ENCODE measurements around the gene CNN2. TPM values are rescaled to one million over a fixed set of nuclear protein-coding genes. Genes with fewer than 3 reads are reported as not detected.

The CNN2 gene
- total RNA-seq, 2 donors from 2014 or later: 426 to 469 TPM

DNA sequence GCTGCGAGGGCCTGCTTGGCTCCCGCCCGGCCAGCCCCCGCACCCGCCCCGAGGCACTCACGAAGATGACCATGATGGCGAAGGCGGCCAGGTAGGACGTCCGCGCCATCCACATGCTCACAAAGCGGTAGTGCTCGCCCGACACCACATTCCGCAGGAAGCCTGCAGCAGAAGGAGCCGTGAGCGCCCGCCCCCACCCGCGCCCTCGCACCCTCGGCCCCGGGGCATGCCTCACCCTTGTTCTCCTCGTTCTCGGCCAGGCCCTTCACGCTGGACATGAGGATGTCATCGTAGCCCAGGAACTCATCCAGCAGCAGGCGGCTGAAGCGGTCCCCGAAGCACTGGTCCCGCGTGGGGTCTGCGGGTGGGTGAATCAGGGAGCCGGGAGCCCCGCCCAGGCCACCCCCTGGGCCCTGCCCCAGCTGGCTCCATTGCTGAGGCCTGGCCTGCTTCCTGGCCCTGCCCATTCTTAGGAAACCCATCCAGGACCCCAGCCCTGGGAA, 14.5 kb upstream of the CNN2 start:
- Histone ChIP-seq H3K9me3 (ENCODE audit: control insufficient read depth, low read length) (no peaks in the 10 kb centered on the region), H3K27ac (ENCODE audit: low read depth, low read length) (no peak overlapping the region), H3K36me3 (ENCODE audit: control insufficient read depth, insufficient read depth, low read length) (peaks cover 9% of the 10 kb centered on the region), H3K27me3 (ENCODE audit: control insufficient read depth, insufficient read depth, low read length, poor library complexity, severe bottlenecking) (no peaks in the 10 kb centered on the region), H3K4me3 (ENCODE audit: low read length) (no peak overlapping the region), H3K4me1 (ENCODE audit: control insufficient read depth, insufficient read depth, low read length) (no peaks in the 10 kb centered on the region), H3K9ac (ENCODE audit: extremely low read depth, low read length, poor library complexity, severe bottlenecking) (no peak overlapping the region)
- no peak for DNase-seq
- 96 to 97% methylated on average over 28 to 36 of the region's 36 CpGs for WGBS, 2 experiments (ENCODE audit: insufficient coverage in 1 of 2, insufficient read length in 1 of 2)
- H3K27me3 Mint-ChIP-seq (ENCODE audit: insufficient read depth): no peaks in the 10 kb centered on the region
- H3K4me1 Mint-ChIP-seq: peaks cover 2% of the 10 kb centered on the region
- peaks cover 8% of the 10 kb centered on the region for H3K36me3 Mint-ChIP-seq (ENCODE audit: low read depth)
- no peak overlapping the region for H3K27ac Mint-ChIP-seq
- no peak overlapping the region for H3K4me3 Mint-ChIP-seq
- H3K9me3 Mint-ChIP-seq: peaks cover 3% of the 10 kb centered on the region
- TF ChIP-seq, protein P1, sequence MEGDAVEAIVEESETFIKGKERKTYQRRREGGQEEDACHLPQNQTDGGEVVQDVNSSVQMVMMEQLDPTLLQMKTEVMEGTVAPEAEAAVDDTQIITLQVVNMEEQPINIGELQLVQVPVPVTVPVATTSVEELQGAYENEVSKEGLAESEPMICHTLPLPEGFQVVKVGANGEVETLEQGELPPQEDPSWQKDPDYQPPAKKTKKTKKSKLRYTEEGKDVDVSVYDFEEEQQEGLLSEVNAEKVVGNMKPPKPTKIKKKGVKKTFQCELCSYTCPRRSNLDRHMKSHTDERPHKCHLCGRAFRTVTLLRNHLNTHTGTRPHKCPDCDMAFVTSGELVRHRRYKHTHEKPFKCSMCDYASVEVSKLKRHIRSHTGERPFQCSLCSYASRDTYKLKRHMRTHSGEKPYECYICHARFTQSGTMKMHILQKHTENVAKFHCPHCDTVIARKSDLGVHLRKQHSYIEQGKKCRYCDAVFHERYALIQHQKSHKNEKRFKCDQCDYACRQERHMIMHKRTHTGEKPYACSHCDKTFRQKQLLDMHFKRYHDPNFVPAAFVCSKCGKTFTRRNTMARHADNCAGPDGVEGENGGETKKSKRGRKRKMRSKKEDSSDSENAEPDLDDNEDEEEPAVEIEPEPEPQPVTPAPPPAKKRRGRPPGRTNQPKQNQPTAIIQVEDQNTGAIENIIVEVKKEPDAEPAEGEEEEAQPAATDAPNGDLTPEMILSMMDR (conservative IDR thresholded peaks at IDR 0.05): no peak

DNA sequence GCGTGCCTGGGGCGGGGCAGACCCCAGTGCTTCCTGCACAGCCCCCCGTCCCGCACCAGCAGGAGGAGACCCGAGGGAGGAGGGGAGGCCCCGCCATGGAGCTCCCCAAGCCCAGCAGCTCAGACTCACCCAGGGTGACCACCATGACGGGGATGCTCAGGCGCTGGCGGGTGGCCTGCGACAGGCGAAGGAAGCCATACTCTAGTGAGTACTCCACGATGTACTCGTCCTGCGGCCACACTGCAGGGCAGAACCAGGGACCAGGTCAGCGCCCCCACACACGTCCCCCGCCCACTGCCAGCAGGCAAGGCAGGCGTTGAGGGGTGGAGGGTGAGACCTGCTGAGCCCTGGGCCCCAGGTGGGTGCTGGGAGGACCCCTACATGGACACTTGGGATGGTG, 14.1 kb upstream of the CNN2 start:
- no peaks in the 10 kb centered on the region for H3K9me3 Mint-ChIP-seq
- no peaks in the 10 kb centered on the region for H3K27me3 Mint-ChIP-seq (ENCODE audit: insufficient read depth)
- H3K4me3 Mint-ChIP-seq: no peak overlapping the region
- DNase-seq: no peak
- Histone ChIP-seq H3K4me1 (ENCODE audit: control insufficient read depth, insufficient read depth, low read length) (no peaks in the 10 kb centered on the region), H3K9ac (ENCODE audit: extremely low read depth, low read length, poor library complexity, severe bottlenecking) (no peak overlapping the region), H3K27me3 (ENCODE audit: control insufficient read depth, insufficient read depth, low read length, poor library complexity, severe bottlenecking) (no peaks in the 10 kb centered on the region), H3K36me3 (ENCODE audit: control insufficient read depth, insufficient read depth, low read length) (peaks cover 9% of the 10 kb centered on the region), H3K4me3 (ENCODE audit: low read length) (no peak overlapping the region), H3K9me3 (ENCODE audit: control insufficient read depth, low read length) (no peaks in the 10 kb centered on the region), H3K27ac (ENCODE audit: low read depth, low read length) (no peak overlapping the region)
- no peak overlapping the region for H3K27ac Mint-ChIP-seq
- TF ChIP-seq, protein P1 (conservative IDR thresholded peaks at IDR 0.05): no peak
- peaks cover 5% of the 10 kb centered on the region for H3K36me3 Mint-ChIP-seq (ENCODE audit: low read depth)
- WGBS, 2 experiments (ENCODE audit: insufficient coverage in 1 of 2, insufficient read length in 1 of 2): 95% methylated on average over 8 to 18 of the region's 18 CpGs
- peaks cover 6% of the 10 kb centered on the region for H3K4me1 Mint-ChIP-seq

DNA sequence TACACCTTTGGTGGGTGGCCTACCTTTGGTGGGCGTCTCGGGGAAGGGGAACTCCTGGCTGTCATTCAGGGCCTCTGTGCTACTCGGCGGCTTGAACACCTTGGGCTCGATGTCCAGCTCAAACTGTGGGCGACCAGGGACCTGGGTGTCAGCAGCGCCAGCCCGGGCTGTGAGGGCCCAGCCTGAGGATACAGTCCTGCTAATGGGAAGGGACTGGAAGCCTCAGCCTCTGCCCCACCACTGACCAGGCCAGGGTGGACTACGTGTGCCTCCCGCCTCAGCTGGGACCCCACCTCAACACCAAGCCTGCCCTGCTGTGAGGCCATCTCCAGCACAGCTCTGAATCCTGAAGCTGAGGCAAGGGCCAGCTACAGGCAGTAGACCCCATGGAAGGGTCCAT, 13.2 kb upstream of the CNN2 start:
- H3K27me3 Mint-ChIP-seq (ENCODE audit: insufficient read depth): no peaks in the 10 kb centered on the region
- Histone ChIP-seq H3K27me3 (ENCODE audit: control insufficient read depth, insufficient read depth, low read length, poor library complexity, severe bottlenecking) (no peaks in the 10 kb centered on the region), H3K4me3 (ENCODE audit: low read length) (no peak overlapping the region), H3K36me3 (ENCODE audit: control insufficient read depth, insufficient read depth, low read length) (peaks cover 14% of the 10 kb centered on the region), H3K4me1 (ENCODE audit: control insufficient read depth, insufficient read depth, low read length) (peaks cover 6% of the 10 kb centered on the region), H3K27ac (ENCODE audit: low read depth, low read length) (no peak overlapping the region), H3K9ac (ENCODE audit: extremely low read depth, low read length, poor library complexity, severe bottlenecking) (no peak overlapping the region), H3K9me3 (ENCODE audit: control insufficient read depth, low read length) (no peaks in the 10 kb centered on the region)
- peaks cover 5% of the 10 kb centered on the region for H3K36me3 Mint-ChIP-seq (ENCODE audit: low read depth)
- TF ChIP-seq, protein P1 (conservative IDR thresholded peaks at IDR 0.05): no peak
- no peak for DNase-seq
- no peak overlapping the region for H3K4me3 Mint-ChIP-seq
- H3K9me3 Mint-ChIP-seq: no peaks in the 10 kb centered on the region
- 95 to 100% methylated on average over 10 of the region's 10 CpGs for WGBS, 2 experiments (ENCODE audit: insufficient coverage in 1 of 2, insufficient read length in 1 of 2)
- H3K4me1 Mint-ChIP-seq: peaks cover 7% of the 10 kb centered on the region
- no peak overlapping the region for H3K27ac Mint-ChIP-seq
